Astrocyte (in vitro differentiated cells and primary cell): ENCODE measurements around the gene MAML2. TPM values are rescaled to one million over a fixed set of nuclear protein-coding genes. Genes with fewer than 3 reads are reported as not detected.
A peak's percentile ranks its signal among the peaks of the same experiment; 100 is the strongest.

Experiments
- DNase-seq: peaks from one replicate; pipeline ENCODE4 v3.0.0-alpha.2; 2010; ENCODE audit warnings: low read depth
- FAIRE-seq: peaks from 2 replicates; lab custom pipeline; 2011; peaks lifted over from hg19 to GRCh38; lab: Jason Lieb, UNC
- H2AFZ ChIP-seq: 2 replicates; pipeline ENCODE4 v1.6.0; 2012; ENCODE audit warnings: low read depth, low read length, inconsistent platforms
- H3K27ac ChIP-seq: 2 replicates; pipeline ENCODE4 v1.5.1; 2011; ENCODE audit warnings: low read depth, low read length, inconsistent platforms
- H3K27me3 ChIP-seq: 2 replicates; pipeline ENCODE4 v1.6.0; 2011; ENCODE audit warnings: low read length, inconsistent platforms; ENCODE audit not compliant: insufficient read depth
- H3K36me3 ChIP-seq: 2 replicates; pipeline ENCODE4 v1.5.1; 2011; ENCODE audit warnings: low read length, inconsistent platforms; ENCODE audit not compliant: insufficient read depth
- H3K4me1 ChIP-seq: 2 replicates; pipeline ENCODE4 v1.5.1; 2011; ENCODE audit warnings: low read length, inconsistent platforms; ENCODE audit not compliant: insufficient read depth
- H3K4me2 ChIP-seq: 2 replicates; pipeline ENCODE4 v1.6.0; 2012; ENCODE audit warnings: low read length, inconsistent platforms
- H3K4me3 ChIP-seq: 2 replicates; pipeline ENCODE4 v1.5.1; 2011; ENCODE audit warnings: low read depth, mild to moderate bottlenecking, low read length, inconsistent platforms; ENCODE audit not compliant: insufficient read depth
- H3K79me2 ChIP-seq: 2 replicates; pipeline ENCODE4 v1.6.0; 2012; ENCODE audit warnings: mild to moderate bottlenecking, low read length, inconsistent platforms; ENCODE audit not compliant: insufficient read depth
- H3K9ac ChIP-seq: 2 replicates; pipeline ENCODE4 v1.6.0; 2012; ENCODE audit warnings: mild to moderate bottlenecking, low read length, inconsistent platforms
- H3K9me3 ChIP-seq: 2 replicates; pipeline ENCODE4 v1.5.1; 2012; ENCODE audit warnings: low read depth, mild to moderate bottlenecking, low read length, inconsistent platforms; ENCODE audit not compliant: insufficient read depth
- H4K20me1 ChIP-seq: 2 replicates; pipeline ENCODE4 v1.6.0; 2012; ENCODE audit warnings: low read length, inconsistent platforms; ENCODE audit not compliant: insufficient read depth
- H3K27ac Mint-ChIP-seq: one replicate; pipeline ENCODE4 v1.8.0; 2021; ENCODE audit warnings: mild to moderate bottlenecking, mixed read lengths; ENCODE audit not compliant: unreplicated experiment
- H3K27me3 Mint-ChIP-seq: one replicate; pipeline ENCODE4 v1.8.0; 2021; ENCODE audit warnings: low read depth, mixed read lengths; ENCODE audit not compliant: unreplicated experiment
- H3K36me3 Mint-ChIP-seq: one replicate; pipeline ENCODE4 v1.8.0; 2021; ENCODE audit warnings: low read depth, mixed read lengths; ENCODE audit not compliant: unreplicated experiment
- H3K4me1 Mint-ChIP-seq: one replicate; pipeline ENCODE4 v1.8.0; 2021; ENCODE audit warnings: low read depth, mixed read lengths; ENCODE audit not compliant: unreplicated experiment
- H3K4me3 Mint-ChIP-seq: one replicate; pipeline ENCODE4 v1.8.0; 2021; ENCODE audit warnings: mild to moderate bottlenecking, moderate library complexity, mixed read lengths; ENCODE audit not compliant: unreplicated experiment
- H3K9me3 Mint-ChIP-seq: one replicate; pipeline ENCODE4 v1.8.0; 2021; ENCODE audit warnings: mild to moderate bottlenecking, mixed read lengths; ENCODE audit not compliant: unreplicated experiment
- EZH2 ChIP-seq: IDR thresholded peaks from 2 replicates; pipeline ENCODE4 v1.6.1; 2012; ENCODE audit warnings: mild to moderate bottlenecking, low read length, inconsistent platforms; ENCODE audit not compliant: insufficient read depth
- total RNA-seq: library from RNA; stranded (reverse); gene quantifications from 2 replicates; pipeline ENCODE4 v1.2.1, GENCODE V29; 2021
- TF ChIP-seq, protein P1 (sequence below): IDR thresholded peaks from 2 replicates; pipeline ENCODE4 v1.5.1; 2011; ENCODE audit warnings: low read depth, mild to moderate bottlenecking, inconsistent platforms, low read length, moderate library complexity; ENCODE audit not compliant: insufficient read depth

MAML2 gene
- total RNA-seq, 1 donor from 2014 or later = 27.4 TPM

DNA sequence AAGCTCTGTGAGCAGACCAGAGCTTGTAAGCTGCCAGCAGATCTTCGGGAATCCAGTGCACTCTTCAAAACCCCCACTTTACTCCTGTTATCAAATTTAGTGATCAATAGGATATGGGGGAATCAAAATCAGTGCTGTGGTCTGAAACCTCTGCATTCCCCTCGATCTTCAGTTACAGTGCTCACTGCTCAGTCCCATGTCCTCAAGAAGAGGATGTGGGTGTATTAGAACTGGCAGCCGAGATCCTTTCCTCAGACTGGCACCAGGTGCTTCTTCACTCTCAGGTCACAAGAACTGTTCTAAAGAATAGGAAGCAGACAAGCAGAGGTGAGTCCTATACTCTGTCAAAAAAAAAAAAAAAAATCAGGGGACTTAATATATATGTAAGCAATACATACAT lies 15.3 kb upstream of the MAML2 start:
- Mint-ChIP-seq H3K27me3 (no peaks in the 10 kb centered on the region), H3K27ac (no peak overlapping the region), H3K4me3 (no peak overlapping the region), H3K9me3 (no peaks in the 10 kb centered on the region), H3K4me1 (peaks cover 18% of the 10 kb centered on the region), H3K36me3 (peaks cover 12% of the 10 kb centered on the region)
- no peaks in the 10 kb centered on the region for H3K9me3 ChIP-seq
- H3K27me3 ChIP-seq = no peaks in the 10 kb centered on the region
- H3K36me3 ChIP-seq = peaks cover 21% of the 10 kb centered on the region
- H3K79me2 ChIP-seq = no peaks in the 10 kb centered on the region
- no peak for TF ChIP-seq EZH2
- TF ChIP-seq, protein P1, sequence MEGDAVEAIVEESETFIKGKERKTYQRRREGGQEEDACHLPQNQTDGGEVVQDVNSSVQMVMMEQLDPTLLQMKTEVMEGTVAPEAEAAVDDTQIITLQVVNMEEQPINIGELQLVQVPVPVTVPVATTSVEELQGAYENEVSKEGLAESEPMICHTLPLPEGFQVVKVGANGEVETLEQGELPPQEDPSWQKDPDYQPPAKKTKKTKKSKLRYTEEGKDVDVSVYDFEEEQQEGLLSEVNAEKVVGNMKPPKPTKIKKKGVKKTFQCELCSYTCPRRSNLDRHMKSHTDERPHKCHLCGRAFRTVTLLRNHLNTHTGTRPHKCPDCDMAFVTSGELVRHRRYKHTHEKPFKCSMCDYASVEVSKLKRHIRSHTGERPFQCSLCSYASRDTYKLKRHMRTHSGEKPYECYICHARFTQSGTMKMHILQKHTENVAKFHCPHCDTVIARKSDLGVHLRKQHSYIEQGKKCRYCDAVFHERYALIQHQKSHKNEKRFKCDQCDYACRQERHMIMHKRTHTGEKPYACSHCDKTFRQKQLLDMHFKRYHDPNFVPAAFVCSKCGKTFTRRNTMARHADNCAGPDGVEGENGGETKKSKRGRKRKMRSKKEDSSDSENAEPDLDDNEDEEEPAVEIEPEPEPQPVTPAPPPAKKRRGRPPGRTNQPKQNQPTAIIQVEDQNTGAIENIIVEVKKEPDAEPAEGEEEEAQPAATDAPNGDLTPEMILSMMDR = no peak
- FAIRE-seq (no peak), DNase-seq (no peak)
- H3K4me3 ChIP-seq = no peak overlapping the region
- H3K27ac ChIP-seq = no peak overlapping the region
- H3K4me1 ChIP-seq = no peaks in the 10 kb centered on the region
- H2AFZ ChIP-seq = no peak overlapping the region
- no peak overlapping the region for H3K4me2 ChIP-seq
- no peak overlapping the region for H3K9ac ChIP-seq
- no peaks in the 10 kb centered on the region for H4K20me1 ChIP-seq

DNA sequence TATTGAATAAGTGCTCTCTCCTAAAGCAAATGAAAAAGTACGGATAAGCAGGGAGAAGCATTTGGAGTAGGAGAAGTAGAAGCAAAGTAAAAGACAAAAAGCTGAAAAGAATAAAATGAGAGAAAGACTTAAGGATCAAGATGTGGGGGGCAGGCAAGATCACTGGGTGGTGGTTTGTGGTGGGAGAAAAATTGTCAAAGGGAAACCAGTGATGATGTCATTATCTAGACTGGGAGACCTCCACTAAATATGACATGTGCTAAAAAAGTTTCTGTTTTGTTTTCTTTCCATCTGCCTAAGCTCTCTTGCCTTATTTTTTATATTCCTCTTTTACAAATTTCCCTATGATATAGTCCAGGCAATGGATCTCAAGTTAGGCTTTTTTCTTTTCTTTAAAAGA lies 14.8 kb upstream of the MAML2 start:
- no peak overlapping the region for H3K27ac ChIP-seq
- TF ChIP-seq, protein P1 = no peak
- peaks cover 21% of the 10 kb centered on the region for H3K36me3 ChIP-seq
- FAIRE-seq = no peak
- no peaks in the 10 kb centered on the region for H3K4me1 ChIP-seq
- Mint-ChIP-seq H3K4me1 (peaks cover 18% of the 10 kb centered on the region), H3K27me3 (no peaks in the 10 kb centered on the region), H3K36me3 (peaks cover 12% of the 10 kb centered on the region), H3K4me3 (peak overlapping the region; percentile 22), H3K9me3 (no peaks in the 10 kb centered on the region), H3K27ac (peak overlapping the region; percentile 83)
- no peaks in the 10 kb centered on the region for H3K27me3 ChIP-seq
- no peaks in the 10 kb centered on the region for H3K9me3 ChIP-seq
- H3K79me2 ChIP-seq = no peaks in the 10 kb centered on the region
- DNase-seq = no peak
- H2AFZ ChIP-seq = no peak overlapping the region
- no peak overlapping the region for H3K4me3 ChIP-seq
- no peaks in the 10 kb centered on the region for H4K20me1 ChIP-seq
- no peak overlapping the region for H3K4me2 ChIP-seq
- no peak overlapping the region for H3K9ac ChIP-seq

DNA sequence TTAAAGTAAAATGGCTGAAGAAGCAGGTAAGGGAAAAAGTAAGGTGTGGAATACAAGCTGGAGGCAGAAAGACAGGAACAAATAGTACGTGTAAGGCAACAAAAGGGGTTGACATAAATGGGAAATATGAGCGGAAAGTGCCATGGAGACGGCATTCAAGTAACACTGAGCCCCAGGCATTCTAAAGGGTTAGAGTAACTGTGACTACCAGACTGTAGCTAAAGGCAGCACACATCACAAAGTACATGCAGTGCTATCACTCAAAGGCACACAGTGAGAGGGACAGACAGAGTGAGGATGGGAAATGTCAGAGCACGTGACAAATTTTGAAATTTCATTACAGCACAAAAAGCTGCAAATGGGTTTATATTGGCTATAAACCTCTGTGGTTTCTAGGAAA lies 13.9 kb upstream of the MAML2 start:
- no peak for DNase-seq
- no peak for FAIRE-seq
- Mint-ChIP-seq H3K36me3 (peaks cover 14% of the 10 kb centered on the region), H3K4me1 (peaks cover 16% of the 10 kb centered on the region), H3K27me3 (no peaks in the 10 kb centered on the region), H3K4me3 (no peak overlapping the region), H3K27ac (no peak overlapping the region), H3K9me3 (no peaks in the 10 kb centered on the region)
- Histone ChIP-seq H3K79me2 (no peaks in the 10 kb centered on the region), H3K4me1 (no peaks in the 10 kb centered on the region), H3K27me3 (no peaks in the 10 kb centered on the region), H3K9ac (no peak overlapping the region), H3K27ac (no peak overlapping the region), H3K9me3 (no peaks in the 10 kb centered on the region), H4K20me1 (no peaks in the 10 kb centered on the region), H3K36me3 (peaks cover 21% of the 10 kb centered on the region), H3K4me3 (no peak overlapping the region), H3K4me2 (no peak overlapping the region), H2AFZ (no peak overlapping the region)
- TF ChIP-seq, protein P1 = no peak
- TF ChIP-seq EZH2 = no peak
